ENCODE measurements around the gene GRHL1. TPM values are rescaled to one million over a fixed set of nuclear protein-coding genes. Genes with fewer than 3 reads are reported as not detected.

The GRHL1 gene
- total RNA-seq, 4 donors from 2014 or later: 112 to 233 (median 121) TPM

GRCh38 chr2:9992427-9993187 is 41.1 kb downstream of the GRHL1 start:
- WGBS: 63% methylated on average over 9 of the region's 9 CpGs
- Histone ChIP-seq H3K4me1 (peaks cover 37% of the 10 kb centered on the region), H3K27ac (peak overlapping the region; percentile 11), H3K36me3 (peaks cover 29% of the 10 kb centered on the region), H3K4me3 (no peak overlapping the region), H3K9me3 (no peaks in the 10 kb centered on the region), H3K27me3 (no peaks in the 10 kb centered on the region)
- TF ChIP-seq POLR2AphosphoS5 (IDR thresholded peaks at IDR 0.05) (no peak), EP300 (IDR thresholded peaks at IDR 0.05) (no peak), CTCF (IDR thresholded peaks at IDR 0.05) (no peak), POLR2A (IDR thresholded peaks at IDR 0.05) (no peak)
- no peak for DNase-seq (ENCODE audit: low spot score in 2 of 2)

- H3K27me3 ChIP-seq: no peaks in the 10 kb centered on the region
- peak overlapping the region; percentile 11 for H3K27ac ChIP-seq
- DNase-seq (ENCODE audit: low spot score in 2 of 2): peak in 1 of 2 donors; percentile 77
- 59% methylated on average over 6 of the region's 6 CpGs for WGBS
- H3K9me3 ChIP-seq: no peaks in the 10 kb centered on the region
- H3K36me3 ChIP-seq: peaks cover 28% of the 10 kb centered on the region
- peaks cover 37% of the 10 kb centered on the region for H3K4me1 ChIP-seq
- no peak overlapping the region for H3K4me3 ChIP-seq
- TF ChIP-seq CTCF (IDR thresholded peaks at IDR 0.05) (no peak), POLR2A (IDR thresholded peaks at IDR 0.05) (no peak), POLR2AphosphoS5 (IDR thresholded peaks at IDR 0.05) (no peak)
Observed at GRCh38 chr2:9993488-9994165, 42.1 kb downstream of the GRHL1 start.

DNA sequence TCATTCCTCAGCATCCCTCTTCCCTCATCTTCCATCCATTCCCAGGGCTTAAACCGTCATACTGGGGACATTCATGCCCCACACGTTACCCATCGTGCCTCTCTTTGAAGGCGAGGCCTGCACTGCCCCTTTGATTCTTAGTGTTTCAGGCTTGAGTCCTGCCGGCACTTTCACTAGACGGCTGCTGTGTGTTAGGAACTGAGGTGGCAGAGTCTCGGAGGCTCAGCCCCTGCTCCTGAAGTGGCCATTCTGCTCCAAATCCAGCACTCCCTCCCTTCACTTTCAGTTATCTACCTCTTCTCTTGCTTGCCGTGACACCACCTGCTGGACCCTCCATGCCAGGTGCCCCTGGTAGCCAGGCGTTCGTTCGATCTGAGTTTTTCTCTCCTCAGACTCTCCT is 43.0 kb downstream of the GRHL1 start:
- 94% methylated on average over 11 of the region's 11 CpGs for WGBS
- peaks cover 37% of the 10 kb centered on the region for H3K4me1 ChIP-seq
- H3K36me3 ChIP-seq: peaks cover 28% of the 10 kb centered on the region
- H3K27ac ChIP-seq: no peak overlapping the region
- peak in 1 of 2 donors; percentile 47 for DNase-seq (ENCODE audit: low spot score in 2 of 2)
- H3K4me3 ChIP-seq: no peak overlapping the region
- no peak for TF ChIP-seq EP300 (IDR thresholded peaks at IDR 0.05)
- TF ChIP-seq POLR2AphosphoS5 (IDR thresholded peaks at IDR 0.05): no peak
- no peak for TF ChIP-seq POLR2A (IDR thresholded peaks at IDR 0.05)
- no peak for TF ChIP-seq CTCF (IDR thresholded peaks at IDR 0.05)
- no peaks in the 10 kb centered on the region for H3K9me3 ChIP-seq
- no peaks in the 10 kb centered on the region for H3K27me3 ChIP-seq

DNA sequence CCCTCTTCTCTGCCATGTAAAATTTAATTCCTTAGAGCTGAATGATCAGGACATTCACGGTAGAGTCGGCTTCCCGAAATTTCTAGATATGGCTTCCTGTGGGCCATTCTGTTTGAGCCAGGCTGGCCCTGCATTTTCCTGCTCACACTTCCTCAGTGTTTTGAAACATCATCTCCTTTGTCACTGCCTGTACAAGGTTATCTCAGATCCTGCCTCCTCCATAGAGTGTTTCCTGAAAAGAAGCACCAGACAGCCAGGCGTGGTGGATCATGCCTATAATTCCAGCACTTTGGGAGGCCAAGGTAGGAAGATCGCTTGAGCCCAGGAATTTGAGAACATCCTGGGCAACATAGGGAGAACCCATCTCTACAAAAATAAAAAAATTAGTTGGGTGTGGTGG is 43.6 kb downstream of the GRHL1 start:
- Histone ChIP-seq H3K36me3 (peaks cover 28% of the 10 kb centered on the region), H3K9me3 (no peaks in the 10 kb centered on the region), H3K4me1 (peaks cover 37% of the 10 kb centered on the region), H3K27me3 (no peaks in the 10 kb centered on the region), H3K4me3 (no peak overlapping the region), H3K27ac (no peak overlapping the region)
- WGBS: 88% methylated on average over 5 of the region's 5 CpGs
- no peak for TF ChIP-seq POLR2A (IDR thresholded peaks at IDR 0.05)
- no peak for TF ChIP-seq EP300 (IDR thresholded peaks at IDR 0.05)
- no peak for TF ChIP-seq POLR2AphosphoS5 (IDR thresholded peaks at IDR 0.05)
- no peak for TF ChIP-seq CTCF (IDR thresholded peaks at IDR 0.05)
- peak in 1 of 2 donors; percentile 34 for DNase-seq (ENCODE audit: low spot score in 2 of 2)

DNA sequence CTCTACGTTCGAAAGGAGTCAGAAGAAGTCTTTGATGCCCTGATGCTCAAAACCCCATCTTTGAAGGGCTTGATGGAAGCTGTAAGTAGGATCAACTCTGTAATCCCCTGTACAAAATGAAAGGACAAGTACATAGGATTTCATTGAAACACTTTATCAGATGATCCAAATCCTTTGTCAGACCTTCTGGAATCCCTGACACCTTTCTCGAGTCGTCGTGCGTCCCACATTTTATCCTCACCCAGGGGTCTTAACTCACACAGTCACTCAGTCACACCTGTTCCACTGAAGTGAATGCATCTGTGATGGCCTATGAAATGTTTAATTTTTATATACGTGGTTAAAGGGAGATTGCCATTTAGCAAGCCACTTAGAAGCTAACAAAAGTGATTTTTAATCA is 44.8 kb downstream of the GRHL1 start:
- H3K9me3 ChIP-seq: no peaks in the 10 kb centered on the region
- DNase-seq (ENCODE audit: low spot score in 2 of 2): no peak
- TF ChIP-seq CTCF (IDR thresholded peaks at IDR 0.05): no peak
- no peak for TF ChIP-seq POLR2A (IDR thresholded peaks at IDR 0.05)
- TF ChIP-seq EP300 (IDR thresholded peaks at IDR 0.05): no peak
- no peak for TF ChIP-seq POLR2AphosphoS5 (IDR thresholded peaks at IDR 0.05)

More for the DNA sequence above, 44.8 kb downstream of the GRHL1 start:
- Histone ChIP-seq H3K4me3 (no peak overlapping the region), H3K36me3 (peaks cover 28% of the 10 kb centered on the region), H3K4me1 (peaks cover 26% of the 10 kb centered on the region), H3K27ac (no peak overlapping the region), H3K27me3 (no peaks in the 10 kb centered on the region)
- 95% methylated on average over 7 of the region's 7 CpGs for WGBS

Data from suprapubic skin (tissue), 4 donors.